Activated CD8-positive, alpha-beta memory T cell treated with anti-CD3 and anti-CD28 coated beads, Interleukin-2, amount 50 U/mL, for 1 hour (primary cell): Measurements from ENCODE around the gene SETD1A.

Experiments
- DNase-seq: peaks from one replicate; pipeline ENCODE4 v3.0.0-alpha.2; 2020; ENCODE audit errors: extremely low read depth

Gene SETD1A

GRCh38 chr16:31020536-31020935, 63.0 kb downstream of the SETD1A start:
- no peak for DNase-seq

GRCh38 chr16:31022544-31023251, 65.1 kb downstream of the SETD1A start:
- no peak for DNase-seq

DNA sequence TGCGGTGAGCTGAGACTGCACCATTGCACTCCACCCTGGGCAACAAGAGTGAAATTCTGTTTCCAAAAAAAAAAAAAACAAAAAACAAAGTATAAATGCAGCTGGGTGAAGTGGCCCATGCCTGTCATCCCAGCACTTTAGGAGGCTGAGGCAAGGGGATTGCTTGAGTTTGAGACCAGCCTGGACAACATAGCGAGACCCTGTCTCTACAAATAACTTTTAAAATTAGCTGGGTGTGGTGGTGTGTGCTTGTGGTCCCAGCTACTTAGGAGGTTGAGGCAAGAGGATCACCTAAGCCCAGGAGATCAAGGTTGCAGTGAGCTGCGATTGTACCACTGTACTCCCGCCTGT, 65.7 kb downstream of the SETD1A start:
- no peak for DNase-seq

- DNase-seq: no peak
Observed at GRCh38 chr16:31023627-31024226, 66.2 kb downstream of the SETD1A start.

DNA sequence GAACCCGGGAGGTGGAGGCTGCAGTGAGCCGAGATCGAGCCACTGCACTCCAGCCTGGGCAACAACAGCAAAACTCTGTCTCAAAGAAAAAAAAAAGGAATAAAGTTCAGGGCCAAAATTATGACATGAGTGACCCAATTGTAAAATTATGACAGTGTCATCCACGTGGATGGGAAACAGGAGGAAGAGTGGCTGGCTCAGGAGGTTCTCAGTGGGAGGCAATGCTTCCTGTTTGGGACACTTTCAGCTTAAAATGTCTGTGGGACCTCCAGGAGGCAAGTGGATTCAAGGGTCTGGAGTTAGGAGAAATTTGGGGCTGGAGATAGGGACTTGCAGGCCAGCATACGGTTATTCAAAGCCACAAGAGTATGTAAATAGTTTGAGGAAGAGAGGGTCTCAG, 67.8 kb downstream of the SETD1A start:
- DNase-seq: no peak

- no peak for DNase-seq
Observed at GRCh38 chr16:31029272-31029671, 71.7 kb downstream of the SETD1A start.

DNA sequence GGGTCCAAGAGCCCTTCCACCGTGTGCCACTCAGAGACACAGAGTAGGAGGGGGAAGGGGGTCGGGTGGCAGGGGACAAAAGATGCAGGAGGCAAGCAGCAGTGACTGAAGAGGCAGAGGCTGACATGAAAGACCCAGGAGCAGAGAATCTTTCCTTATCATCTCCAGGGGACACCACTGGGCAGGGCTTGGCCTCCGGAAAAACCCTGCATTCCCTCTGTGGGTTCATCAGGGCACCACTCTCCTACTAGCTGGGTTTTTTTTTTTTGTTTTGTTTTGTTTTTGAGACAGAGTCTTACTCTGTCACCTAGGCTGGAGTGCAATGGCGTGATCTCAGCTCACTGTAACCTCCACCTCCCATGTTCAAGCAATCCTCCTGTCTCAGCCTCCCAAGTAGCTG, 73.7 kb downstream of the SETD1A start:
- DNase-seq: no peak

GRCh38 chr16:31032736-31033708, 75.5 kb downstream of the SETD1A start, which contains the start of gene STX4:
Gene STX4 (plus strand): TSS chr16:31033558. CDS start chr16:31033806, 248 bp downstream.
- peak; percentile 99 for DNase-seq

DNA sequence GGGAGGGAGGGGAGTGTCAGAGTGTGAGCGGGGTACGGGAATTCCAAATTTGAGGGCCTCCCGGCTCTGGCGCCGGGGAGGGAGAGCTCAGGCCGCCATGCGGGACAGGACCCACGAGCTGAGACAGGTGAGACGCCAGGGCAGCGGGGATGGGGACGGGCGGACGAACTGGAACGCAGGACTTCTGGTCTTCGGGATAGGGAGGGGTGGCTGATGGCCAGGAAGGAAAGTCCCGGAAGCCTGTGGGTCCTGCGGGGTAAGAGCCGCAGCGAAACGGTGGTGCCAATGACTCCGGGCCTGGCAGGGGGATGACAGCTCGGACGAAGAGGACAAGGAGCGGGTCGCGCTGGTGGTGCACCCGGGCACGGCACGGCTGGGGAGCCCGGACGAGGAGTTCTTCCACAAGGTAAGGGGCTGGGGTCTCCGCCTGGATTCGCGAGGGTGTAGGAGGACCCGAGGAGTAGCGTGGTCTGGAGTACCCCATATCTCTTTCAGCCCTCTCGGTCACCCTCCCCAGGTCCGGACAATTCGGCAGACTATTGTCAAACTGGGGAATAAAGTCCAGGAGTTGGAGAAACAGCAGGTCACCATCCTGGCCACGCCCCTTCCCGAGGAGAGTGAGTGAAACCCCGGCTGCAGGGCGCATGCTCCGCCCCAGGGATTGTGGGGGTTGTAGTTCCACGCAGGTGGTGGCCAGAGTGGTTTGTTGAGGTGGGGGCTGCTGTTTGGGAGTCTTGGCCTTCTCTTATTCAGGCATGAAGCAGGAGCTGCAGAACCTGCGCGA, 76.3 kb downstream of the SETD1A start:
- DNase-seq: peak; percentile 67
